Measurements from ENCODE around the gene MAP3K9. TPM values are rescaled to one million over a fixed set of nuclear protein-coding genes. Genes with fewer than 3 reads are reported as not detected.

MAP3K9 gene
- total and polyA plus RNA-seq, 2 of the 8 experiments (the other 6 are each of a cell fraction or from before 2014, with no cell fraction given), result 9.8 to 24.7 TPM

DNA sequence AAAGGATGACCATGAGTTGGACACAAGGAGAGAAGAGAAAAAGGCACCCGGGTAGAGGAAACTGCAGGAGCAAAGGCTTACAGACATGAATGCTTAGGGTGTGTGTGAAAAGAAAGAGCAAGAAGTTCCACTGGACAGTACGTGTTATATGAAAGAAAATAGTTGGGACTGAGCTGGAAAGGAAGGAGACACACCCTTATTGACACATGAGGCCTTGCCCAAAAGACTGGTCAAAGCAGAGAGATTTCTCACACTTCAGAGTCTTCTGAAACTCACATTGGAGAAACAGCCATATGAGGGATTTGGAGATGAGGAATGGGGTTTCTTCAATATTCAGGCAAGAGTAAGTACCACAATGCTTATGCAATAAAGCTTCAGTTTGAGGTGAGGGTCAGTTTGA is 111.6 kb downstream of the MAP3K9 start:
- H3K4me1 ChIP-seq (replicated peaks in 1 of 4; ENCODE audit: control insufficient read depth in 3 of 4, insufficient read depth in 4 of 4, low read length in 3 of 4), result peaks cover 0 to 5% (median 1%) of the 10 kb centered on the region in 4 experiments; a peak in 3 of 7 replicates
- WGBS, 2 experiments (ENCODE audit: extremely low coverage in 1 of 2, insufficient coverage in 1 of 2, insufficient read length in 1 of 2, insufficient replicate concordance in 2 of 2, low coverage in 1 of 2, low lambda C conversion rate in 2 of 2, missing lambda C conversion rate in 1 of 2), result 93% methylated on average over 2 of the region's 2 CpGs; no CpG with 5 or more reads in 1 of the 2 experiments
- H3K27ac ChIP-seq (ENCODE audit: low read depth, low read length), result no peak overlapping the region

More for the DNA sequence above, 111.6 kb downstream of the MAP3K9 start:
- ChIA-PET POLR2A (ENCODE audit: partially characterized antibody) (interaction anchor here (1.3 to 7.6 kb wide), 2 partner anchors 12 to 43 kb away, joined by 4 to 43 read pairs; no protein-coding TSS in a partner anchor), CTCF (ENCODE audit: partially characterized antibody) (interaction anchor here (1.7 to 1.9 kb wide), 3 partner anchors 9 to 16 kb away, joined by 10 to 11 read pairs (median 10); no protein-coding TSS in a partner anchor)
- no peaks in the 10 kb centered on the region for H3K9me3 ChIP-seq (ENCODE audit: insufficient read depth in 2 of 2, low read depth in 1 of 2, low read length in 1 of 2)
- no peak overlapping the region for H3K4ac ChIP-seq (replicated peaks; ENCODE audit: insufficient read length, low read depth, low read length)
- H3K27me3 ChIP-seq (replicated peaks in 1 of 4; ENCODE audit: control insufficient read depth in 3 of 4, extremely low read depth in 1 of 4, insufficient read depth in 3 of 4, low read length in 3 of 4), result no peaks in the 10 kb centered on the region
- H3K36me3 ChIP-seq (ENCODE audit: control insufficient read depth in 2 of 4, insufficient read depth in 4 of 4, low read length in 3 of 4), result no peaks in the 10 kb centered on the region
- no peak overlapping the region for H2BK5ac ChIP-seq (ENCODE audit: low read depth, low read length)
- peak overlapping the region; percentile 69; the same call in 1 of the 2 replicates for H2BK12ac ChIP-seq (ENCODE audit: low read depth, low read length)
- H2BK120ac ChIP-seq (replicated peaks; ENCODE audit: low read depth, low read length), result no peak overlapping the region
- no peak overlapping the region for H2BK15ac ChIP-seq (ENCODE audit: low read length)
- H4K91ac ChIP-seq (replicated peaks; ENCODE audit: insufficient read length, low read length), result no peak overlapping the region
- FAIRE-seq (no peak), DNase-seq (ENCODE audit: low read depth in 1 of 2, low spot score in 2 of 2) (no peak)
- no peak overlapping the region for H4K5ac ChIP-seq (ENCODE audit: insufficient read length, low read depth, low read length)
- no peak overlapping the region for H3K4me2 ChIP-seq (ENCODE audit: insufficient read depth in 1 of 2, low read depth in 2 of 2, low read length in 2 of 2)
- no peaks in the 10 kb centered on the region for H4K20me1 ChIP-seq (replicated peaks in 1 of 2; ENCODE audit: control insufficient read depth in 1 of 2, insufficient read depth in 2 of 2, low read length in 2 of 2)
- H3K79me1 ChIP-seq (ENCODE audit: low read depth, low read length), result no peaks in the 10 kb centered on the region
- no peak overlapping the region for H2AFZ ChIP-seq (ENCODE audit: low read length)
- H4K8ac ChIP-seq (ENCODE audit: extremely low read depth, insufficient read depth, low read length), result no peak overlapping the region
- no peak overlapping the region for H3K9ac ChIP-seq (replicated peaks in 1 of 4; ENCODE audit: extremely low read depth in 1 of 4, low read depth in 3 of 4, low read length in 3 of 4)
- no peaks in the 10 kb centered on the region for H3K79me2 ChIP-seq (ENCODE audit: control insufficient read depth in 1 of 2, insufficient read depth in 2 of 2, low read length in 2 of 2)
- H3K4me3 ChIP-seq (ENCODE audit: extremely low read depth in 1 of 4, insufficient read depth in 2 of 4, low read depth in 3 of 4, low read length in 4 of 4), result no peak overlapping the region
- TF ChIP-seq JUND (IDR thresholded peaks at IDR 0.05; ENCODE audit: low read length) (no peak), BACH1 (IDR thresholded peaks at IDR 0.05; ENCODE audit: low read length) (no peak), SP1 (IDR thresholded peaks at IDR 0.05; ENCODE audit: low read depth, low read length) (no peak), RBBP5 (IDR thresholded peaks at IDR 0.05; ENCODE audit: borderline replicate concordance, low read depth, low read length) (no peak), RAD21 (IDR thresholded peaks at IDR 0.05 in 1 of 2, conservative IDR thresholded peaks at IDR 0.05 in 1 of 2; ENCODE audit: low read depth in 2 of 2, low read length in 2 of 2) (no peak), POU5F1 (IDR thresholded peaks at IDR 0.05; ENCODE audit: low read depth, low read length) (no peak)
- TF ChIP-seq, protein P1, sequence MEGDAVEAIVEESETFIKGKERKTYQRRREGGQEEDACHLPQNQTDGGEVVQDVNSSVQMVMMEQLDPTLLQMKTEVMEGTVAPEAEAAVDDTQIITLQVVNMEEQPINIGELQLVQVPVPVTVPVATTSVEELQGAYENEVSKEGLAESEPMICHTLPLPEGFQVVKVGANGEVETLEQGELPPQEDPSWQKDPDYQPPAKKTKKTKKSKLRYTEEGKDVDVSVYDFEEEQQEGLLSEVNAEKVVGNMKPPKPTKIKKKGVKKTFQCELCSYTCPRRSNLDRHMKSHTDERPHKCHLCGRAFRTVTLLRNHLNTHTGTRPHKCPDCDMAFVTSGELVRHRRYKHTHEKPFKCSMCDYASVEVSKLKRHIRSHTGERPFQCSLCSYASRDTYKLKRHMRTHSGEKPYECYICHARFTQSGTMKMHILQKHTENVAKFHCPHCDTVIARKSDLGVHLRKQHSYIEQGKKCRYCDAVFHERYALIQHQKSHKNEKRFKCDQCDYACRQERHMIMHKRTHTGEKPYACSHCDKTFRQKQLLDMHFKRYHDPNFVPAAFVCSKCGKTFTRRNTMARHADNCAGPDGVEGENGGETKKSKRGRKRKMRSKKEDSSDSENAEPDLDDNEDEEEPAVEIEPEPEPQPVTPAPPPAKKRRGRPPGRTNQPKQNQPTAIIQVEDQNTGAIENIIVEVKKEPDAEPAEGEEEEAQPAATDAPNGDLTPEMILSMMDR (IDR thresholded peaks at IDR 0.05; ENCODE audit: control extremely low read depth in 1 of 3, insufficient read depth in 1 of 3, low read depth in 1 of 3, low read length in 3 of 3), result no peak
- TF ChIP-seq, protein P2, sequence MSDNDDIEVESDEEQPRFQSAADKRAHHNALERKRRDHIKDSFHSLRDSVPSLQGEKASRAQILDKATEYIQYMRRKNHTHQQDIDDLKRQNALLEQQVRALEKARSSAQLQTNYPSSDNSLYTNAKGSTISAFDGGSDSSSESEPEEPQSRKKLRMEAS (IDR thresholded peaks at IDR 0.05), result no peak
- TF ChIP-seq, protein P3, sequence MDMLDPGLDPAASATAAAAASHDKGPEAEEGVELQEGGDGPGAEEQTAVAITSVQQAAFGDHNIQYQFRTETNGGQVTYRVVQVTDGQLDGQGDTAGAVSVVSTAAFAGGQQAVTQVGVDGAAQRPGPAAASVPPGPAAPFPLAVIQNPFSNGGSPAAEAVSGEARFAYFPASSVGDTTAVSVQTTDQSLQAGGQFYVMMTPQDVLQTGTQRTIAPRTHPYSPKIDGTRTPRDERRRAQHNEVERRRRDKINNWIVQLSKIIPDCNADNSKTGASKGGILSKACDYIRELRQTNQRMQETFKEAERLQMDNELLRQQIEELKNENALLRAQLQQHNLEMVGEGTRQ (IDR thresholded peaks at IDR 0.05; ENCODE audit: low read length), result no peak
- H3K23ac ChIP-seq (ENCODE audit: insufficient read length), result no peak overlapping the region
- no peak overlapping the region for H2BK20ac ChIP-seq (ENCODE audit: low read length)
- H3K23me2 ChIP-seq (ENCODE audit: low read depth, low read length), result no peaks in the 10 kb centered on the region
- H3K56ac ChIP-seq (replicated peaks; ENCODE audit: insufficient read length, low read depth, low read length), result no peak overlapping the region
- H3K14ac ChIP-seq (ENCODE audit: insufficient read length), result no peak overlapping the region
- H2AK5ac ChIP-seq (ENCODE audit: low read depth, low read length), result no peak overlapping the region
- H3K18ac ChIP-seq (ENCODE audit: extremely low read depth, low read length), result no peak overlapping the region

All from H1 (cell line).